T-helper 9 cell (primary cell): Measurements from ENCODE around the gene IFT27.

Experiments used
- DNase-seq: peaks from one replicate; pipeline ENCODE4 v3.0.0-alpha.2; 2020

IFT27 gene

DNA sequence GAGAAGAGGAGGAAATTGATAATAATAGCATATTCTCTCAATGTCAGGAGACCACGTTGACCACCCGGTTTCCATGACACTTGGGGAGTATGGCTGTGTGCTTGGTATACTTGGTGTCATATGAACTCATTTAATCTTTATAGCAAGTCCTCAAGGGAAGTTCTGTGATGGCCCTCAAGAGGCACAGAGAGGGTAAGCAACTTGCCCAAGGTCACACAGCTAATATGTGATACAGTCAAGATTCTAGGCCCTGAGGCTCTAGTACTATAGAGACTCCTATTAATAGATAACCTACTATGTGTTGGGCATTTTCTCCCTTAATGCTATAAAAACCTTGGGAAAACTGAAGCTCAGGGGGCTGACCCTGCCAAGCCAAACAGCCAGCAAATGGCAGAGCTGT is 61.8 kb downstream of the IFT27 start:
- no peak for DNase-seq

DNA sequence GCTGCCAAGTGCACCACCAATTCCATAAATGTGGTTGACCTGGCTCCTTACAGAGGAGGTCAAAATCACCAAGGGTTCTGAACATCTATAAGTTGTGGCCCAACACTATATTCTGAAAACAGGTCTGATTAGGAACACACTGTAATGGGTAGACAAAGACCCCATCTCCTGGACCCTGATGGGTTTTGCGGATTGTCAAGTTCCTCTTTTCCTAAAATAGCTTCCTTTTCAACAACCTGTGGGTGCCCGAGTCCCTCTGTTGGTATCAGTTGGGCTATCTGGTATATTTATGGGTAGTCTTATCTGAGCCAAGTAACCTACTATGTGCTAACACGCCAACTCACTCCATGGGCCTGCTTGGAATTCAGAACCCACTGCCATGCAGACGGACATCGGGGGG is 62.5 kb downstream of the IFT27 start:
- no peak for DNase-seq
